ENCODE data around the gene NFKBIZ. TPM values are rescaled to one million over a fixed set of nuclear protein-coding genes. Genes with fewer than 3 reads are reported as not detected.

The NFKBIZ gene
- total and polyA plus RNA-seq, 2 experiments from 2014 or later = 15.7 to 19.1 TPM

DNA sequence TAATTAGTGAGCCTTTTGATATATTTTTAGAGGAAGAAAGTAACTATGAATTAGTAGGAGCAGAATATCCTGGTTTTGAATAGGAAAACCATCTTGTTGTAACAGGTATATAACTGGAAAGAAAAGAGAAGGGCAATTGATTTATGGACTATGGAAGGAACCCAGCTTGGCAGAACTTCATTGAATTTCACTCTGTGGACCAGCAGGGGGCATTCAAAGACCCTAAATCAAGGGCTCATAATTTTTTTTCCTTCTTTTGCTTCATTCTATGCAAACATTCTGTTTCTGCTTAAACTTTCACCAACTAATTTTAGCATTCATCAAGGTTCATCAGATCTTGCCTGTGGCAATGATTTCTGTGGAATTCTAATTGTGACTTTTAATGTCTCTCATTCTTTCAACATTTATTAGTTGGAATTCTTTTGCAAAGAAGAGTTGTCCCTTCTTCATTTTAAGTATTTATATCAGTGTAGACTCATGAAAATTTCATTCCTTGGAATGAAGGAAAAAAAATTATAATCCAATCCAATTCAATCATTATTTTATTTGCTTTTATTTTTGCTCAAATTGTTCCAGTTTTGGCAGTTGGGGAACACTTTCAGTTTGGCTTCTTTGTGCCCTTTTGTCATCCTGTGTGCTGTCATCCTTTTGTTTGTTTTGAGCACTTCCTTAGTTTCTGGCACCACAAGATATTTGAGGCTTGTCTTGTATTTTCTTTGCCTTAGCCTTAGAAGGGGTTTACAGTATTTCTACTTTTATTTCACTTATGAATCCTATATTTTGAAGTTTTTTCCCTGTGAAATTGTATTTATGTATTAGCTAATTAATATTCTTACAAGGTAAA lies 39.9 kb upstream of the NFKBIZ start:
- Histone ChIP-seq H3K4me3 (no peak overlapping the region), H3K4me2 (ENCODE audit: unreplicated experiment) (no peak overlapping the region), H3K9me2 (ENCODE audit: insufficient read depth) (no peaks in the 10 kb centered on the region), H3K27ac (no peak overlapping the region), H4K20me1 (ENCODE audit: insufficient read depth) (no peaks in the 10 kb centered on the region), H3F3A (ENCODE audit: insufficient read depth) (0 out of 2 replicates have a peak, but pooled peaks cover 12% of the 10 kb centered on the region), H3K4me1 (ENCODE audit: insufficient read depth) (peaks cover 20% of the 10 kb centered on the region), H3K9ac (peak overlapping the region; percentile 19; the same call in 1 of the 2 replicates), H3K79me2 (ENCODE audit: insufficient read depth) (no peaks in the 10 kb centered on the region), H3K36me3 (ENCODE audit: low read depth) (no peaks in the 10 kb centered on the region), H2AFZ (no peak overlapping the region), H3K9me3 (ENCODE audit: low read depth) (no peaks in the 10 kb centered on the region), H3K27me3 (replicated peaks; ENCODE audit: insufficient read depth) (no peaks in the 10 kb centered on the region)
- TF ChIP-seq EZH2phosphoT487 (IDR thresholded peaks at IDR 0.05; ENCODE audit: insufficient read depth, low read depth) (no peak), EZH2 (IDR thresholded peaks at IDR 0.05; ENCODE audit: insufficient read depth, poor library complexity, severe bottlenecking) (no peak)
- in situ Hi-C loops (cut with MboI) = loop anchor here (5.0 to 25.0 kb wide), 2 partner anchors 413 to 728 kb away; no protein-coding TSS in a partner anchor
- DNase-seq = peak; percentile 66

DNA sequence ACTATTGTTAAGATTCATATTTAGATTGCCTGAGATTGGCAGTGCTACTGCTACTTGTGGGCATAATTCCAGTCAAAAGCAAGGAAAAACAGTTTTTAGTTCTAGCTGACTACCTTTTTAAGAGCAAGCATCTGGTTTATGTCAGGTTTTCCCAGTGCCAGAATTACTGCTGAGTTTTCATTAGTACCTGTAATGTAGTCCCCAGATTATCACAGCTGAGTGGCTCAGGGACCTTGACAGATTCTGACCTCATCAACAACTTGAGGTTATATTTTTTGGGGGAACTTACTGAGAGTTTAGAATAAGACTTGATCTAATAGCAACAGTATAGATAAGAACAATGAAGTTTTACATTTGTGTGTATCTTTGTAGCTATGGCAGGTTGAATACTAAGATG lies 39.3 kb upstream of the NFKBIZ start:
- DNase-seq = no peak
- Histone ChIP-seq H3K4me3 (no peak overlapping the region), H3K9me2 (ENCODE audit: insufficient read depth) (no peaks in the 10 kb centered on the region), H3F3A (ENCODE audit: insufficient read depth) (0 out of 2 replicates have a peak, but pooled peaks cover 12% of the 10 kb centered on the region), H4K20me1 (ENCODE audit: insufficient read depth) (no peaks in the 10 kb centered on the region), H3K4me2 (ENCODE audit: unreplicated experiment) (no peak overlapping the region), H3K9ac (peak overlapping the region; percentile 19; the same call in 1 of the 2 replicates), H3K27ac (no peak overlapping the region), H3K4me1 (ENCODE audit: insufficient read depth) (peaks cover 20% of the 10 kb centered on the region), H2AFZ (no peak overlapping the region), H3K9me3 (ENCODE audit: low read depth) (no peaks in the 10 kb centered on the region), H3K36me3 (ENCODE audit: low read depth) (no peaks in the 10 kb centered on the region), H3K27me3 (replicated peaks; ENCODE audit: insufficient read depth) (no peaks in the 10 kb centered on the region), H3K79me2 (ENCODE audit: insufficient read depth) (no peaks in the 10 kb centered on the region)
- TF ChIP-seq EZH2 (IDR thresholded peaks at IDR 0.05; ENCODE audit: insufficient read depth, poor library complexity, severe bottlenecking) = no peak
- TF ChIP-seq EZH2phosphoT487 (IDR thresholded peaks at IDR 0.05; ENCODE audit: insufficient read depth, low read depth) = no peak
- in situ Hi-C loops (cut with MboI) = loop anchor here (25.0 kb wide), 1 partner anchor 727 kb away; no protein-coding TSS in a partner anchor

DNA sequence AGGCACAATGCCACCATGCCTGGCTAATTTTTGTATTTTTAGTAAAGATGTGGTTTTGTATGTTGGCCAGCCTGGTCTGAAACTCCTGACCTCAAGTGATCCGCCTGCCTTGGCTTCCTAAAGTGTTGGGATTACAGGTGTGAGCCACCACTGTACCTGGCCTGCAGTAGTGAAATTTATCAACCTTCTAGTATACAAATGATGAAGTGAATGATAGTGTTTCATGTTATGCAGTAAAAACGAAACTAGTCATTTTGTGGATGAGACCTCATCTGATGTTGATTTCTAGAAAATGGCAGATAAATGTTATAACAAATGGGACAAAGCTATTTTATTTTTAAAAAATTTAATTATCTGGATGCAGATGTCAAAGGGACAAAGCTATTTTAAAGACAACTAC lies 37.4 kb upstream of the NFKBIZ start:
- in situ Hi-C loops (cut with MboI) = loop anchor here (25.0 kb wide), 1 partner anchor 725 kb away; no protein-coding TSS in a partner anchor
- Histone ChIP-seq H3K79me2 (ENCODE audit: insufficient read depth) (no peaks in the 10 kb centered on the region), H3K4me2 (ENCODE audit: unreplicated experiment) (no peak overlapping the region), H3K9ac (no peak overlapping the region), H2AFZ (no peak overlapping the region), H3K9me3 (ENCODE audit: low read depth) (no peaks in the 10 kb centered on the region), H3K27me3 (replicated peaks; ENCODE audit: insufficient read depth) (no peaks in the 10 kb centered on the region), H4K20me1 (ENCODE audit: insufficient read depth) (no peaks in the 10 kb centered on the region), H3K4me1 (ENCODE audit: insufficient read depth) (peaks cover 19% of the 10 kb centered on the region), H3K27ac (no peak overlapping the region), H3F3A (ENCODE audit: insufficient read depth) (0 out of 2 replicates have a peak, but pooled peaks cover 2% of the 10 kb centered on the region), H3K4me3 (no peak overlapping the region), H3K36me3 (ENCODE audit: low read depth) (no peaks in the 10 kb centered on the region), H3K9me2 (ENCODE audit: insufficient read depth) (no peaks in the 10 kb centered on the region)
- 73 to 77% methylated on average over 2 of the region's 2 CpGs for WGBS, 2 experiments (ENCODE audit: low coverage in 1 of 2, low lambda C conversion rate in 2 of 2, missing lambda C conversion rate in 2 of 2)
- DNase-seq = no peak
- TF ChIP-seq EZH2 (IDR thresholded peaks at IDR 0.05; ENCODE audit: insufficient read depth, poor library complexity, severe bottlenecking) (no peak), EZH2phosphoT487 (IDR thresholded peaks at IDR 0.05; ENCODE audit: insufficient read depth, low read depth) (no peak)

DNA sequence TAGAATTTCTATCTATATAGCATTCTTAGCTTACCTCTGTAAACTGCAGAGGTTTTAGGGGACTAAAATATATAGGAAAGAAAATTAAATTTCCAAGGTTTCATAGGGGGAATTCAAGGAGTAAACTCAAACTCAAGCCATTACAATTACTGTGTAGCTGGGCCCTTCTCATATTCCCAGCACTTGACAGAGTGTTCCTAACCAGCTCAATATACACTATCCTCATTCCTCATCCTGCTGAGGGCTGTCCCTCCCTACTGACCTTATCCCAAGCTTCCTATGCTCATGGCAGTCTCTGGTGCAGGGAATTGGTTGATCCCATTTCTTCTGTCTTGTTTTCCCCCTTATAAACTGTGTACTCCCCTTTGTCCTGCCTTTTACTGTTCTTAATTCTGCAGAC lies 36.4 kb upstream of the NFKBIZ start:
- Histone ChIP-seq H3K9me2 (ENCODE audit: insufficient read depth) (no peaks in the 10 kb centered on the region), H3K27me3 (replicated peaks; ENCODE audit: insufficient read depth) (no peaks in the 10 kb centered on the region), H2AFZ (no peak overlapping the region), H3F3A (ENCODE audit: insufficient read depth) (no peaks in the 10 kb centered on the region), H3K4me2 (ENCODE audit: unreplicated experiment) (no peak overlapping the region), H3K9ac (no peak overlapping the region), H4K20me1 (ENCODE audit: insufficient read depth) (no peaks in the 10 kb centered on the region), H3K79me2 (ENCODE audit: insufficient read depth) (no peaks in the 10 kb centered on the region), H3K36me3 (ENCODE audit: low read depth) (no peaks in the 10 kb centered on the region), H3K27ac (no peak overlapping the region), H3K9me3 (ENCODE audit: low read depth) (no peaks in the 10 kb centered on the region), H3K4me1 (ENCODE audit: insufficient read depth) (peaks cover 17% of the 10 kb centered on the region), H3K4me3 (no peak overlapping the region)
- in situ Hi-C loops (cut with MboI) = loop anchor here (25.0 kb wide), 1 partner anchor 724 kb away; no protein-coding TSS in a partner anchor
- no peak for DNase-seq
- no peak for TF ChIP-seq EZH2 (IDR thresholded peaks at IDR 0.05; ENCODE audit: insufficient read depth, poor library complexity, severe bottlenecking)
- no peak for TF ChIP-seq EZH2phosphoT487 (IDR thresholded peaks at IDR 0.05; ENCODE audit: insufficient read depth, low read depth)

All from GM23248 (cell line).